ENCODE results near the gene LYRM2. TPM values are rescaled to one million over a fixed set of nuclear protein-coding genes. Genes with fewer than 3 reads are reported as not detected.

The LYRM2 gene
- total RNA-seq, 1 experiment from 2014 or later: 26.3 TPM

DNA sequence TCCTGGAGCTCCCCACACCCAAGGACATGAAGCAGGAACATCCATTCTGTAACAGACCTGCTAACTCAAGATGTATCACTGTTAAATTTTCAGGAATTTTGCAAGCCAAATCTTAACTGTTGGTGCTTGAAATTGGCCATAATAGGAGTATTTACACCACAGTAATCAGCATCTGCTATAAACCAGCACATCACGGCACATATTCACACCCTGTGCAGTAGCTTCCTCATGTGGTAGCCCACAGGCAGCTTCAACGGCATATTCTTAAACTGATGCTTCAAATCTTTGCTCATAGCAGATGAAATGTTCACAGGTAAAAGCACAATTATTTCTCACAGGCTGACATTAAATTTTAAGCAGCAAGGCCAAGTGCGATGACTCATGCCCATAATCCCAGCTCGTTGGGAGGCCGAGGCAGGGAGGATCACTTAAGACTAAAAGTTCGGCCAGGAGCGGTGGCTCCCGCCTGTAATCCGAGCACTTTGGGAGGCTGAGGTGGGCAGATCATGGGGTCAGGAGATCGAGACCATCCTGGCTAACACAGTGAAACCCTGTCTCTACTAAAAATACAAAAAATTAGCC is 43.5 kb upstream of the LYRM2 start:
- POLR2A ChIA-PET: no interaction called here
- ATAC-seq: no peak
- CTCF ChIA-PET: no interaction called here
- RAD21 ChIA-PET (ENCODE audit: low non-redundant PET in 1 of 2, low total read pairs in 2 of 2, uncharacterized antibody in 2 of 2, unreplicated experiment in 2 of 2): no interaction called here
- intact Hi-C loops (cut with micrococcal nuclease): no loop called here
- DNase-seq (ENCODE audit: low read depth, low spot score): no peak
- Histone ChIP-seq H4K20me1 (ENCODE audit: insufficient read depth) (0 out of 2 replicates have a peak, but pooled peaks cover 3% of the 10 kb centered on the region), H3K4me1 (ENCODE audit: control insufficient read depth in 1 of 2, insufficient read depth in 2 of 2, low read length in 2 of 2) (no peaks in the 10 kb centered on the region), H3K4me3 (replicated peaks in 1 of 2; ENCODE audit: low read depth in 1 of 2, low read length in 2 of 2) (no peak overlapping the region), H3K27ac (ENCODE audit: low read depth, low read length) (no peak overlapping the region), H3K36me3 (ENCODE audit: control insufficient read depth in 1 of 2, insufficient read depth in 2 of 2, low read length in 2 of 2) (peaks cover 68 to 82% of the 10 kb centered on the region in 2 experiments), H3K27me3 (ENCODE audit: insufficient read depth, low read length) (no peaks in the 10 kb centered on the region), H3K9me2 (ENCODE audit: insufficient read depth) (no peaks in the 10 kb centered on the region), H3K9ac (ENCODE audit: low read length) (no peak overlapping the region), H3K79me2 (ENCODE audit: insufficient read depth, low read length) (no peaks in the 10 kb centered on the region; the same call in 1 of the 2 replicates), H3K9me3 (ENCODE audit: control insufficient read depth in 1 of 2, insufficient read depth in 1 of 2, low read depth in 1 of 2, low read length in 2 of 2) (no peaks in the 10 kb centered on the region), H2AFZ (ENCODE audit: low read depth, low read length, poor library complexity, severe bottlenecking) (no peak overlapping the region), H3K4me2 (ENCODE audit: low read length) (no peak overlapping the region)
- no TSS peak for BruUV-seq (replicated peaks)
- TF ChIP-seq SRF (IDR thresholded peaks at IDR 0.05; ENCODE audit: low read depth) (no peak), FOSL1 (IDR thresholded peaks at IDR 0.05; ENCODE audit: low read depth) (no peak), ATF3 (IDR thresholded peaks at IDR 0.05) (no peak), ELF1 (IDR thresholded peaks at IDR 0.05; ENCODE audit: borderline replicate concordance, low read depth) (no peak), ZNF274 (IDR thresholded peaks at IDR 0.05; ENCODE audit: low read depth, low read length) (no peak), POLR2AphosphoS5 (IDR thresholded peaks at IDR 0.05; ENCODE audit: low read depth, low read length) (no peak), REST (IDR thresholded peaks at IDR 0.05; ENCODE audit: low read depth) (no peak), YY1 (IDR thresholded peaks at IDR 0.05; ENCODE audit: extremely low read depth, insufficient replicate concordance, low read depth, low read length) (no peak), CBX3 (IDR thresholded peaks at IDR 0.05; ENCODE audit: low read depth) (no peak), CEBPB (IDR thresholded peaks at IDR 0.05; ENCODE audit: low read depth) (no peak), SP1 (IDR thresholded peaks at IDR 0.05; ENCODE audit: low read depth) (no peak), CTCF (IDR thresholded peaks at IDR 0.05 in 2 of 3, conservative IDR thresholded peaks at IDR 0.05 in 1 of 3; ENCODE audit: borderline replicate concordance in 1 of 3, insufficient read depth in 1 of 3, low read depth in 2 of 3, low read length in 2 of 3) (no peak), POLR2A (IDR thresholded peaks at IDR 0.05; ENCODE audit: borderline replicate concordance, extremely low read depth, insufficient read depth, insufficient read length) (no peak)
- TF ChIP-seq, protein P1, sequence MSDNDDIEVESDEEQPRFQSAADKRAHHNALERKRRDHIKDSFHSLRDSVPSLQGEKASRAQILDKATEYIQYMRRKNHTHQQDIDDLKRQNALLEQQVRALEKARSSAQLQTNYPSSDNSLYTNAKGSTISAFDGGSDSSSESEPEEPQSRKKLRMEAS (IDR thresholded peaks at IDR 0.05): no peak

Data from HCT116 (cell line).